ENCODE measurements around the gene RAB31.

Gene RAB31

GRCh38 chr18:9696701-9697100, 11.4 kb upstream of the RAB31 start:
- Histone ChIP-seq H3K9me3 (ENCODE audit: insufficient read depth, low read length, severe bottlenecking) (no peaks in the 10 kb centered on the region), H3K4me2 (ENCODE audit: insufficient read depth, low read length) (no peak overlapping the region), H4K20me1 (ENCODE audit: insufficient read depth, low read length) (no peaks in the 10 kb centered on the region), H3K4me1 (ENCODE audit: insufficient read depth, low read length) (no peaks in the 10 kb centered on the region), H3K27me3 (ENCODE audit: insufficient read depth, low read length, poor library complexity) (no peaks in the 10 kb centered on the region), H3K4me3 (ENCODE audit: low read depth in 1 of 2, low read length in 2 of 2) (no peak overlapping the region), H2AFZ (ENCODE audit: low read depth, low read length) (no peak overlapping the region), H3K36me3 (ENCODE audit: insufficient read depth, low read length) (no peaks in the 10 kb centered on the region), H3K79me2 (ENCODE audit: insufficient read depth, low read length) (no peaks in the 10 kb centered on the region), H3K9ac (ENCODE audit: low read depth, low read length) (no peak overlapping the region), H3K27ac (ENCODE audit: low read length) (no peak overlapping the region)
- DNase-seq (no peak), ATAC-seq (ENCODE audit: insufficient read depth, low read depth) (no peak)
- TF ChIP-seq EZH2 (IDR thresholded peaks at IDR 0.05; ENCODE audit: borderline replicate concordance, low read depth, low read length, severe bottlenecking) (no peak), CTCF (IDR thresholded peaks at IDR 0.05; ENCODE audit: borderline replicate concordance, extremely low read depth, low read length, poor library complexity, severe bottlenecking) (no peak)

GRCh38 chr18:9697121-9697520, 11.0 kb upstream of the RAB31 start:
- no peak for DNase-seq
- no peak overlapping the region for H3K4me3 ChIP-seq (ENCODE audit: low read depth in 1 of 2, low read length in 2 of 2)
- H3K9me3 ChIP-seq (ENCODE audit: insufficient read depth, low read length, severe bottlenecking) = no peaks in the 10 kb centered on the region
- no peak for ATAC-seq (ENCODE audit: insufficient read depth, low read depth)
- H3K4me2 ChIP-seq (ENCODE audit: insufficient read depth, low read length) = no peak overlapping the region
- no peaks in the 10 kb centered on the region for H4K20me1 ChIP-seq (ENCODE audit: insufficient read depth, low read length)
- H2AFZ ChIP-seq (ENCODE audit: low read depth, low read length) = no peak overlapping the region
- no peaks in the 10 kb centered on the region for H3K36me3 ChIP-seq (ENCODE audit: insufficient read depth, low read length)
- no peak for TF ChIP-seq EZH2 (IDR thresholded peaks at IDR 0.05; ENCODE audit: borderline replicate concordance, low read depth, low read length, severe bottlenecking)
- TF ChIP-seq CTCF (IDR thresholded peaks at IDR 0.05; ENCODE audit: borderline replicate concordance, extremely low read depth, low read length, poor library complexity, severe bottlenecking) = no peak
- H3K27ac ChIP-seq (ENCODE audit: low read length) = no peak overlapping the region
- no peaks in the 10 kb centered on the region for H3K79me2 ChIP-seq (ENCODE audit: insufficient read depth, low read length)
- H3K4me1 ChIP-seq (ENCODE audit: insufficient read depth, low read length) = no peaks in the 10 kb centered on the region
- no peaks in the 10 kb centered on the region for H3K27me3 ChIP-seq (ENCODE audit: insufficient read depth, low read length, poor library complexity)
- H3K9ac ChIP-seq (ENCODE audit: low read depth, low read length) = no peak overlapping the region

GRCh38 chr18:9698497-9698896, 9.6 kb upstream of the RAB31 start:
- Histone ChIP-seq H3K27me3 (ENCODE audit: insufficient read depth, low read length, poor library complexity) (no peaks in the 10 kb centered on the region), H3K27ac (ENCODE audit: low read length) (no peak overlapping the region), H4K20me1 (ENCODE audit: insufficient read depth, low read length) (no peaks in the 10 kb centered on the region), H3K9me3 (ENCODE audit: insufficient read depth, low read length, severe bottlenecking) (no peaks in the 10 kb centered on the region), H3K9ac (ENCODE audit: low read depth, low read length) (no peak overlapping the region), H3K36me3 (ENCODE audit: insufficient read depth, low read length) (no peaks in the 10 kb centered on the region), H2AFZ (ENCODE audit: low read depth, low read length) (no peak overlapping the region), H3K4me2 (ENCODE audit: insufficient read depth, low read length) (no peak overlapping the region), H3K4me1 (ENCODE audit: insufficient read depth, low read length) (no peaks in the 10 kb centered on the region), H3K79me2 (ENCODE audit: insufficient read depth, low read length) (no peaks in the 10 kb centered on the region), H3K4me3 (ENCODE audit: low read depth in 1 of 2, low read length in 2 of 2) (no peak overlapping the region)
- no peak for DNase-seq
- TF ChIP-seq CTCF (IDR thresholded peaks at IDR 0.05; ENCODE audit: borderline replicate concordance, extremely low read depth, low read length, poor library complexity, severe bottlenecking) (no peak), EZH2 (IDR thresholded peaks at IDR 0.05; ENCODE audit: borderline replicate concordance, low read depth, low read length, severe bottlenecking) (no peak)
- no peak for ATAC-seq (ENCODE audit: insufficient read depth, low read depth)

GRCh38 chr18:9700261-9700796, 7.8 kb upstream of the RAB31 start:
- Histone ChIP-seq H3K36me3 (ENCODE audit: insufficient read depth, low read length) (no peaks in the 10 kb centered on the region), H3K9ac (ENCODE audit: low read depth, low read length) (no peak overlapping the region), H3K27me3 (ENCODE audit: insufficient read depth, low read length, poor library complexity) (peaks cover 9% of the 10 kb centered on the region), H3K27ac (ENCODE audit: low read length) (no peak overlapping the region), H4K20me1 (ENCODE audit: insufficient read depth, low read length) (no peaks in the 10 kb centered on the region), H3K79me2 (ENCODE audit: insufficient read depth, low read length) (no peaks in the 10 kb centered on the region), H3K4me2 (ENCODE audit: insufficient read depth, low read length) (no peak overlapping the region), H2AFZ (ENCODE audit: low read depth, low read length) (no peak overlapping the region), H3K4me1 (ENCODE audit: insufficient read depth, low read length) (no peaks in the 10 kb centered on the region), H3K4me3 (ENCODE audit: low read depth in 1 of 2, low read length in 2 of 2) (no peak overlapping the region), H3K9me3 (ENCODE audit: insufficient read depth, low read length, severe bottlenecking) (no peaks in the 10 kb centered on the region)
- DNase-seq (no peak), ATAC-seq (ENCODE audit: insufficient read depth, low read depth) (no peak)
- TF ChIP-seq CTCF (IDR thresholded peaks at IDR 0.05; ENCODE audit: borderline replicate concordance, extremely low read depth, low read length, poor library complexity, severe bottlenecking) = no peak
- TF ChIP-seq EZH2 (IDR thresholded peaks at IDR 0.05; ENCODE audit: borderline replicate concordance, low read depth, low read length, severe bottlenecking) = no peak

All from DND-41 (cell line).